Keratinocyte (primary cell): Measurements from ENCODE around the gene NCS1.

Experiments used
- EZH2 ChIP-seq: IDR thresholded peaks from one replicate; pipeline ENCODE4 v1.6.1; 2012; ENCODE audit warnings: inconsistent platforms, mild to moderate bottlenecking, low read length, moderate library complexity
- TF ChIP-seq, protein P1 (sequence below), 3 experiments: IDR thresholded peaks in 1 of 3; conservative IDR thresholded peaks in 1 of 3; optimal IDR thresholded peaks in 1 of 3; 2 replicates in 2 of 3; 3 replicates in 1 of 3; pipeline versions ENCODE3 to v1.5.1; 2011; ENCODE audit warnings: low read length in 3 of 3, mild to moderate bottlenecking in 3 of 3, moderate library complexity in 2 of 3, control low read depth in 1 of 3, inconsistent platforms in 1 of 3; ENCODE audit not compliant: insufficient read depth in 2 of 3; ENCODE audit errors: extremely low read depth in 1 of 3

DNA sequence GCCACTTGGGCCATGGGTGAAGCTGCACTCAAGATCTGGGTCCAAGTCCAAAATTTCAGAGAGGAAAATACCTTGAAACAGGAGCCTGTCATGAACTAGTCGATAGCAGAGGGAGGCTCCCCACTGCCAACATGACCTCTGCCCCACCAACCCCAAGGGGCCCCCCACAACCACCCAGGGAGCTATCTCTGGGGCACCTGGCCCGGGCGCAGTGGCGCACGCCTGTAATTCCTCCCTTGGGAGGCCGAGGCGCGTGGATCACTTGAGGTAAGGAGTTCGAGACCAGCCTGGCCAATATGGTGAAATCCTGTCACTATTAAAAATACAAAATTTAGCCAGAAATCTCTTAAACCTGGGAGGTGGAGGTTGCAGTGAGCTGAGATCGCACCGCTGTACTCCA, 73.3 kb downstream of the NCS1 start:
- no peak for TF ChIP-seq EZH2
- TF ChIP-seq, protein P1, sequence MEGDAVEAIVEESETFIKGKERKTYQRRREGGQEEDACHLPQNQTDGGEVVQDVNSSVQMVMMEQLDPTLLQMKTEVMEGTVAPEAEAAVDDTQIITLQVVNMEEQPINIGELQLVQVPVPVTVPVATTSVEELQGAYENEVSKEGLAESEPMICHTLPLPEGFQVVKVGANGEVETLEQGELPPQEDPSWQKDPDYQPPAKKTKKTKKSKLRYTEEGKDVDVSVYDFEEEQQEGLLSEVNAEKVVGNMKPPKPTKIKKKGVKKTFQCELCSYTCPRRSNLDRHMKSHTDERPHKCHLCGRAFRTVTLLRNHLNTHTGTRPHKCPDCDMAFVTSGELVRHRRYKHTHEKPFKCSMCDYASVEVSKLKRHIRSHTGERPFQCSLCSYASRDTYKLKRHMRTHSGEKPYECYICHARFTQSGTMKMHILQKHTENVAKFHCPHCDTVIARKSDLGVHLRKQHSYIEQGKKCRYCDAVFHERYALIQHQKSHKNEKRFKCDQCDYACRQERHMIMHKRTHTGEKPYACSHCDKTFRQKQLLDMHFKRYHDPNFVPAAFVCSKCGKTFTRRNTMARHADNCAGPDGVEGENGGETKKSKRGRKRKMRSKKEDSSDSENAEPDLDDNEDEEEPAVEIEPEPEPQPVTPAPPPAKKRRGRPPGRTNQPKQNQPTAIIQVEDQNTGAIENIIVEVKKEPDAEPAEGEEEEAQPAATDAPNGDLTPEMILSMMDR (optimal IDR thresholded peaks at IDR 0.05 in 1 of 3, IDR thresholded peaks at IDR 0.05 in 1 of 3, conservative IDR thresholded peaks at IDR 0.05 in 1 of 3; ENCODE audit: extremely low read depth in 1 of 3, insufficient read depth in 2 of 3, low read length in 3 of 3): no peak
